SK-N-SH (cell line): ENCODE results near the gene SPECC1L. TPM values are rescaled to one million over a fixed set of nuclear protein-coding genes. Genes with fewer than 3 reads are reported as not detected.

ENCODE experiments used
- CTCF ChIA-PET: fragments of 300-600, 350-600 bp; formaldehyde crosslinking; extraction: SDS; loops from one replicate; lab custom pipeline; 2021; lab: Yijun Ruan, JAX
- POLR2A ChIA-PET: fragments of 350-600 bp; sonication (Branson Sonifier 250); formaldehyde crosslinking; extraction: SDS; loops from one replicate; lab custom pipeline; 2020; ENCODE audit warnings: antibody characterized with exemption, inconsistent platforms; lab: Yijun Ruan, JAX
- DNase-seq: peaks from one replicate; pipeline ENCODE4 v3.0.0; 2012
- H2AFZ ChIP-seq: fragments of 200-600 bp; sonication (generic); 2 replicates; pipeline ENCODE4 v1.8.1; 2016; ENCODE audit warnings: antibody characterized with exemption, mild to moderate bottlenecking, low read depth
- H3F3A ChIP-seq: fragments of 200-600 bp; sonication (generic); replicated peaks from 2 replicates; pipeline ENCODE3; 2016; ENCODE audit warnings: antibody characterized with exemption, mild to moderate bottlenecking; ENCODE audit not compliant: insufficient read depth
- H3K27ac ChIP-seq, 2 experiments: fragments of 200-500 bp in 1 of 2; fragments of 200-600 bp in 1 of 2; sonication (Bioruptor generic) in 1 of 2; sonication (generic), shearing (Covaris generic) in 1 of 2; 2 replicates each; pipeline versions ENCODE4 v1.5.1 to v1.6.1; 2014 to 2016; ENCODE audit warnings: low read depth in 2 of 2, inconsistent platforms in 1 of 2, low read length in 1 of 2, mild to moderate bottlenecking in 1 of 2, mixed read lengths in 1 of 2
- H3K27me3 ChIP-seq: fragments of 200-600 bp; sonication (generic), shearing (Covaris generic); 2 replicates; pipeline ENCODE4 v1.6.1; 2016; ENCODE audit warnings: mixed run types; ENCODE audit not compliant: insufficient read depth
- H3K36me3 ChIP-seq, 2 experiments: fragments of 200-500 bp in 1 of 2; fragments of 200-600 bp in 1 of 2; sonication (Bioruptor generic) in 1 of 2; sonication (generic) in 1 of 2; replicated peaks in 1 of 2; 2 replicates each; pipeline versions ENCODE3 to v1.5.1; 2014 to 2016; ENCODE audit warnings: low read length in 1 of 2, mild to moderate bottlenecking in 1 of 2; ENCODE audit not compliant: insufficient read depth in 2 of 2, control insufficient read depth in 1 of 2
- H3K4me1 ChIP-seq, 2 experiments: fragments of 200-500 bp in 1 of 2; fragments of 200-600 bp in 1 of 2; sonication (Bioruptor generic) in 1 of 2; sonication (generic), shearing (Covaris generic) in 1 of 2; 2 replicates each; pipeline versions ENCODE4 v1.5.1 to v1.6.1; 2014 to 2016; ENCODE audit warnings: low read depth in 1 of 2, low read length in 1 of 2, mixed run types in 1 of 2; ENCODE audit not compliant: insufficient read depth in 2 of 2, control insufficient read depth in 1 of 2
- H3K4me2 ChIP-seq: fragments of 200-600 bp; sonication (generic), shearing (Covaris generic); 2 replicates; pipeline ENCODE4 v1.6.1; 2017; ENCODE audit warnings: mixed run types
- H3K4me3 ChIP-seq, 2 experiments: fragments of 200-500 bp in 1 of 2; fragments of 200-600 bp in 1 of 2; sonication (Bioruptor generic) in 1 of 2; sonication (generic), shearing (Covaris generic) in 1 of 2; 2 replicates each; pipeline versions ENCODE4 v1.5.1 to v1.8.1; 2014 to 2016; ENCODE audit warnings: low read depth in 2 of 2, inconsistent platforms in 1 of 2, low read length in 1 of 2, mild to moderate bottlenecking in 1 of 2, mixed read lengths in 1 of 2, moderate library complexity in 1 of 2
- H3K79me2 ChIP-seq: fragments of 200-600 bp; sonication (generic); 2 replicates; pipeline ENCODE4 v1.8.1; 2017; ENCODE audit warnings: mild to moderate bottlenecking; ENCODE audit not compliant: insufficient read depth
- H3K9ac ChIP-seq: fragments of 200-600 bp; sonication (generic); 2 replicates; pipeline ENCODE4 v1.6.1; 2017; ENCODE audit warnings: mixed run types
- H3K9me2 ChIP-seq: fragments of 200-600 bp; sonication (generic); 2 replicates; pipeline ENCODE4 v1.6.1; 2017; ENCODE audit warnings: mixed run types
- H3K9me3 ChIP-seq: fragments of 200-600 bp; sonication (generic); 2 replicates; pipeline ENCODE4 v1.6.1; 2017; ENCODE audit warnings: mixed run types, mild to moderate bottlenecking, moderate library complexity
- H4K20me1 ChIP-seq: fragments of 200-600 bp; sonication (generic); 2 replicates; pipeline ENCODE4 v1.6.1; 2017; ENCODE audit warnings: mild to moderate bottlenecking, mixed run types; ENCODE audit not compliant: insufficient read depth
- CHD2 ChIP-seq: fragments of 150-350 bp; IDR thresholded peaks from 2 replicates; pipeline ENCODE4 v1.6.1; 2018; ENCODE audit warnings: low read length; ENCODE audit not compliant: partially characterized antibody
- CTCF ChIP-seq: fragments of 200-600 bp; sonication (generic); IDR thresholded peaks from 2 replicates; pipeline ENCODE4 v1.6.1; 2017; ENCODE audit warnings: antibody characterized with exemption, mild to moderate bottlenecking, moderate library complexity
- ELF1 ChIP-seq: IDR thresholded peaks from 2 replicates; pipeline ENCODE4 v1.4.0; 2012
- EZH2phosphoT487 ChIP-seq: fragments of 200-600 bp; sonication (generic); IDR thresholded peaks from 2 replicates; pipeline ENCODE4 v1.6.1; 2017; ENCODE audit warnings: low read depth, mixed run types, mild to moderate bottlenecking, antibody characterized with exemption, moderate library complexity, borderline replicate concordance
- FOSL2 ChIP-seq: IDR thresholded peaks from 2 replicates; pipeline ENCODE4 v1.4.0; 2012; ENCODE audit warnings: low read depth, mild to moderate bottlenecking, moderate library complexity, borderline replicate concordance
- GATA2 ChIP-seq: sonication (generic); formaldehyde crosslinking; IDR thresholded peaks from 2 replicates; pipeline ENCODE4 v1.5.0; 2020; ENCODE audit warnings: mild to moderate bottlenecking, missing genetic modification reagents
- POLR2AphosphoS5 ChIP-seq: IDR thresholded peaks from 2 replicates; pipeline ENCODE4 v1.6.1; 2012; ENCODE audit warnings: low read depth, low read length
- RAD21 ChIP-seq: IDR thresholded peaks from 2 replicates; pipeline ENCODE4 v1.6.1; 2012; ENCODE audit warnings: mild to moderate bottlenecking, low read length
- RCOR1 ChIP-seq: fragments of 150-350 bp; IDR thresholded peaks from 2 replicates; pipeline ENCODE4 v1.6.1; 2017; ENCODE audit warnings: antibody characterized with exemption, low read length
- RFX5 ChIP-seq: IDR thresholded peaks from 2 replicates; pipeline ENCODE4 v1.6.1; 2012; ENCODE audit warnings: mild to moderate bottlenecking, improper control_type of control experiment, low read length
- RXRA ChIP-seq: IDR thresholded peaks from 2 replicates; pipeline ENCODE4 v1.4.0; 2012; ENCODE audit warnings: low read depth, mild to moderate bottlenecking, borderline replicate concordance
- TCF12 ChIP-seq: IDR thresholded peaks from 2 replicates; pipeline ENCODE4 v1.4.0; 2012
- USF2 ChIP-seq: fragments of 150-350 bp; IDR thresholded peaks from 2 replicates; pipeline ENCODE4 v1.6.1; 2017; ENCODE audit warnings: antibody characterized with exemption, low read length, low read depth, borderline replicate concordance
- YY1 ChIP-seq: IDR thresholded peaks from 2 replicates; pipeline ENCODE4 v1.4.0; 2012; ENCODE audit warnings: low read depth, mild to moderate bottlenecking
- ZBTB33 ChIP-seq: IDR thresholded peaks from 2 replicates; pipeline ENCODE4 v1.4.0; 2012; ENCODE audit warnings: low read depth, borderline replicate concordance
- WGBS: methylation state at CpG from one replicate; pipeline ENCODE4 v1.1.6; 2017; ENCODE audit warnings: low lambda C conversion rate; 5-methylcytosine and 5-hydroxymethylcytosine counted together
- polyA plus RNA-seq, 3 experiments: library from polyadenylated mRNA; depleted of rRNA; stranded (reverse); fragments of >200 nt; gene quantifications; 2 replicates each; pipeline ENCODE4 v1.2.3, GENCODE V29; 2012

Gene SPECC1L
- polyA plus RNA-seq, 1 of the 3 experiments (the other 2 are of a cell fraction): 22.9 TPM

- ChIA-PET CTCF (interaction anchor here (0.9 to 5.5 kb wide), 5 partner anchors 10 to 103 kb away, joined by 3 to 46 read pairs (median 4); no protein-coding TSS in a partner anchor), POLR2A (interaction anchor here (0.6 to 2.1 kb wide), 9 partner anchors 8 to 117 kb away, joined by 3 to 6 read pairs (median 4); no protein-coding TSS in a partner anchor)
- Histone ChIP-seq H3K27me3 (no peaks in the 10 kb centered on the region), H3F3A (no peaks in the 10 kb centered on the region), H3K4me1 (peaks cover 4 to 78% of the 10 kb centered on the region in 2 experiments; a peak in 2 of 4 replicates), H3K9me2 (no peaks in the 10 kb centered on the region), H3K9me3 (no peaks in the 10 kb centered on the region), H3K27ac (peak overlapping the region in 1 of 2 experiments; percentile 89; a peak in 1 of 4 replicates), H3K36me3 (no peaks in the 10 kb centered on the region), H4K20me1 (no peaks in the 10 kb centered on the region), H3K79me2 (no peaks in the 10 kb centered on the region), H3K4me2 (no peak overlapping the region), H2AFZ (no peak overlapping the region), H3K4me3 (no peak overlapping the region; a peak in 1 of 4 replicates), H3K9ac (no peak overlapping the region)
- no peak for DNase-seq
- TF ChIP-seq GATA2 (CRISPR knock-in tag): no peak
- TF ChIP-seq RCOR1: no peak
- TF ChIP-seq RXRA: no peak
- TF ChIP-seq CTCF: no peak
- no peak for TF ChIP-seq RAD21
- no peak for TF ChIP-seq RFX5
- no peak for TF ChIP-seq CHD2
- TF ChIP-seq USF2: no peak
- no peak for TF ChIP-seq EZH2phosphoT487
- WGBS: 93% methylated on average over 11 of the region's 19 CpGs
Observed at GRCh38 chr22:24426851-24427499, 156.3 kb downstream of the SPECC1L start.

GRCh38 chr22:24427500-24428164 is 157.0 kb downstream of the SPECC1L start, which contains the start of gene ADORA2A:
TSS of gene ADORA2A (plus strand) at chr22:24427599. CDS start at chr22:24433405, 5,806 bp downstream.
- no peaks in the 10 kb centered on the region for H3K36me3 ChIP-seq
- no peaks in the 10 kb centered on the region for H4K20me1 ChIP-seq
- no peak within 1 kb of the TSS for H2AFZ ChIP-seq
- H3K27ac ChIP-seq: peak within 1 kb of the TSS in 1 of 2 experiments; percentile 89; a peak in 2 of 4 replicates
- no peaks in the 10 kb centered on the region for H3K9me2 ChIP-seq
- peaks cover 8 to 78% of the 10 kb centered on the region in 2 experiments; a peak in 2 of 4 replicates for H3K4me1 ChIP-seq
- WGBS: 98% methylated on average over 11 of the region's 22 CpGs
- CTCF ChIA-PET: interaction anchor here (0.6 to 5.5 kb wide), 6 partner anchors 11 to 146 kb away, joined by 3 to 46 read pairs (median 4); no protein-coding TSS in a partner anchor
- H3K27me3 ChIP-seq: no peaks in the 10 kb centered on the region
- peak within 1 kb of the TSS in 1 of 2 experiments; percentile 6; a peak in 1 of 4 replicates for H3K4me3 ChIP-seq
- H3F3A ChIP-seq: no peaks in the 10 kb centered on the region
- no peak within 1 kb of the TSS for H3K4me2 ChIP-seq
- POLR2A ChIA-PET: interaction anchor here (0.6 to 1.4 kb wide), 4 partner anchors 12 to 45 kb away, joined by 3 to 4 read pairs (median 4); no protein-coding TSS in a partner anchor
- no peaks in the 10 kb centered on the region for H3K79me2 ChIP-seq
- TF ChIP-seq YY1 (no peak), RCOR1 (no peak), GATA2 (CRISPR knock-in tag) (no peak), POLR2AphosphoS5 (no peak), RFX5 (no peak), FOSL2 (no peak), ELF1 (no peak), TCF12 (no peak), ZBTB33 (no peak)
- no peak within 1 kb of the TSS for H3K9ac ChIP-seq
- no peaks in the 10 kb centered on the region for H3K9me3 ChIP-seq
- peak; percentile 39 for DNase-seq
